GM12874 (cell line): Measurements from ENCODE around the gene RASGRP4.

ENCODE experiments used
- CTCF ChIP-seq: IDR thresholded peaks from 2 replicates; pipeline ENCODE4 v1.5.1; 2011; ENCODE audit warnings: low read depth, mild to moderate bottlenecking, control low read depth, low read length, moderate library complexity; ENCODE audit not compliant: insufficient read depth

RASGRP4 gene

GRCh38 chr19:38386300-38386970, 39.6 kb downstream of the RASGRP4 start:
- no peak for TF ChIP-seq CTCF

DNA sequence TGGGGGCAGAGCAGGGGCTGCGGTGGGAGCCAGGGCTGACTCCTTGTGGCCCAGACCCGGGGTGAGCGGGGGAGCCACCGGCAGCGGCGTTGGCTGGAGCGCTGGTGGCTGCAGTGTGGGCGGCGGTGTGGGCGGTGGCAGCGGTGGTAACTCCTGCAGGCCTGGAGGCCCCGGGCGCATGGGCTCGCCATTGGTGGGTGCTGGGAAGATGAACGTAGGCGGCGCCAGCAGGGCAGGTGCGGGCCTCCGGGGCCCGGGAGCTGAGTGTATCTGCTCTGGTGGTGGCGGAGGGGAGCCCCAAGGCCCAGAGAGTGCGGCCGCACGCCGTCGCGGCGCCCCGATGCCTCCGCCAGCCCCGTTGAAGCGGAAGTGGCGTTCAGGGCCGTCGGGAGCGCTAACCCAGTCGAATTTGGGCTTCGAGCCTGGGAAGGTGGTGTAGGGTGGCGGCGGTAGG, 40.2 kb downstream of the RASGRP4 start:
- TF ChIP-seq CTCF, result no peak

GRCh38 chr19:38385057-38385803, 40.8 kb downstream of the RASGRP4 start:
- TF ChIP-seq CTCF, result no peak

DNA sequence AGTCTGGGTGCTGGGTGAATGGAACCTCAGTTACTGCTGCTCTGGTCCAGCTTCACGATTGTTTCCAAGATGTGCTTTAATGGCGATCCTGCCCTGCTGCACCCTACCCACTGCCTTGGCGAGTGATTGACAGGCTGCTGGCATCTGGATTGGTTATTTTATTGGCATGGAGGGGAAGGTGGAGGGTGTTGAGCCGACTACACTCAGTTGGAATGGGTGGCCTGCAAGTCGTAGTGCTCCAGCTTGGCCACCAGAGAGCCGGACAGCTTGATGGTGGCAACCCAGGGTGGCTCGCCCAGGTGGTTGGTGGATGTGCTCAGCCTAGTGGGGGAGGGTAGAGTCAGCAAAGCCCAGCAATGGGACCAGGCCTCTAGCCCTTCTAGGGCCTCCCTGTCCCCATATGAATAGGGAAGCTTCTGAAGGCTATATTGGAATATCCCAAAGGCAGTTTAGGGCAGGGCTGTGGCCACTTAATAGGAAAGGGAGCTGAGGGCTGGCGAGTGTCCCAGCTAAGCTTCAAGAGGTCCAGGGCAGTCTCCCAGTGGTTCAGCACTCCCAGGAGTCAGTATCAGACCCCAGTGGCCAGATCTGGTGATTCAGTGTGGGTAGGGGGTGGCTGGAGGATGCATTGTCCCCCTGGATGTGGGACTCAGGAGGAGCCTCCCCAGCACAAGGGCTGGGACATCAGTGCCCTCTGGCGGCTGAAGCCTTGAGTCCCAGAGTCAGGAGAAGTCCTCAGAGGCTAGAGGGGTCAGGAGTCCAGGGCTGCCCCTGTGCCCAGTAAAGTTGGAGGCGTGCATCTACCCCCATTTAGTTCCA, 41.6 kb downstream of the RASGRP4 start:
- TF ChIP-seq CTCF, result no peak

DNA sequence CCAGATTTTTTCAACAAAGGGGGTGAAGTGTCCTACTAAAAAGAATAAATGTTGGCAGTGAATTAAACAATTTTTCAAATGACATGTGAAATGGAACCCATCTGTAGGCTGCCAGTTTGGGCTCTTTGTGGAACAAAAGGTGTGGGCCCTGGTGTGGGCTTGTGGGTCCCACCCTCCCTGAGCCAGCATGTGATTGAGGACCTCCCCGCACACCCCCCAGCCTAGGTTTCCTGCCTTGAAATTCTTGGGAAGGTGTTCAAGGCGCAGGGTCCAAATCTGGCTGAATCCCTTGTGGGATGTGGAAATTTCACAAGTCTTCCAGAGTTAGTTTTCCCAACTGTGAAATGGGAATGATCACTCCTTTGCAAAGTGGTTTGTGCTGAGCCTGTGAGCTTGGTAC, 42.3 kb downstream of the RASGRP4 start:
- TF ChIP-seq CTCF, result no peak

- no peak for TF ChIP-seq CTCF
Measured at GRCh38 chr19:38383184-38383583, 42.8 kb downstream of the RASGRP4 start.

- no peak for TF ChIP-seq CTCF
Measured at GRCh38 chr19:38381138-38381537, 44.9 kb downstream of the RASGRP4 start.
